ENCODE measurements around the gene UPK1B.

The UPK1B gene

GRCh38 chr3:119176778-119177177, 3.4 kb downstream of the UPK1B start:
- DNase-seq (ENCODE audit: low read depth, low spot score), result no peak

GRCh38 chr3:119177321-119177720, 3.9 kb downstream of the UPK1B start:
- DNase-seq (ENCODE audit: low read depth, low spot score), result no peak

GRCh38 chr3:119181765-119182164, 8.4 kb downstream of the UPK1B start:
- no peak for DNase-seq (ENCODE audit: low read depth, low spot score)

- DNase-seq (ENCODE audit: low read depth, low spot score), result no peak
Observed at GRCh38 chr3:119184111-119184510, 10.7 kb downstream of the UPK1B start.

- no peak for DNase-seq (ENCODE audit: low read depth, low spot score)
Observed at GRCh38 chr3:119184796-119185570, 11.6 kb downstream of the UPK1B start.

GRCh38 chr3:119187266-119187665, 13.9 kb downstream of the UPK1B start:
- DNase-seq (ENCODE audit: low read depth, low spot score), result no peak

- DNase-seq (ENCODE audit: low read depth, low spot score), result no peak
Observed at GRCh38 chr3:119191800-119192199, 18.4 kb downstream of the UPK1B start.

- DNase-seq (ENCODE audit: low read depth, low spot score), result no peak
Observed at GRCh38 chr3:119194237-119195150, 21.1 kb downstream of the UPK1B start.

- no peak for DNase-seq (ENCODE audit: low read depth, low spot score)
Observed at GRCh38 chr3:119195151-119195476, 21.7 kb downstream of the UPK1B start.

- no peak for DNase-seq (ENCODE audit: low read depth, low spot score)
Observed at GRCh38 chr3:119195911-119196310, 22.5 kb downstream of the UPK1B start.

- no peak for DNase-seq (ENCODE audit: low read depth, low spot score)
Observed at GRCh38 chr3:119205209-119205608, 31.8 kb downstream of the UPK1B start.

- no peak for DNase-seq (ENCODE audit: low read depth, low spot score)
Observed at GRCh38 chr3:119205685-119206084, 32.3 kb downstream of the UPK1B start.

GRCh38 chr3:119206611-119207511, 33.5 kb downstream of the UPK1B start:
- no peak for DNase-seq (ENCODE audit: low read depth, low spot score)

GRCh38 chr3:119207512-119207875, 34.1 kb downstream of the UPK1B start:
- DNase-seq (ENCODE audit: low read depth, low spot score), result no peak

- DNase-seq (ENCODE audit: low read depth, low spot score), result no peak
Observed at GRCh38 chr3:119211193-119211592, 37.8 kb downstream of the UPK1B start.

GRCh38 chr3:119211803-119212202, 38.4 kb downstream of the UPK1B start:
- no peak for DNase-seq (ENCODE audit: low read depth, low spot score)

- DNase-seq (ENCODE audit: low read depth, low spot score), result no peak
Observed at GRCh38 chr3:119219069-119219468, 45.7 kb downstream of the UPK1B start.

- DNase-seq (ENCODE audit: low read depth, low spot score), result no peak
Observed at GRCh38 chr3:119220198-119220597, 46.8 kb downstream of the UPK1B start.

GRCh38 chr3:119220970-119221667, 47.7 kb downstream of the UPK1B start:
- DNase-seq (ENCODE audit: low read depth, low spot score), result no peak

- no peak for DNase-seq (ENCODE audit: low read depth, low spot score)
Observed at GRCh38 chr3:119221779-119222320, 48.5 kb downstream of the UPK1B start.

GRCh38 chr3:119222391-119222790, 49.0 kb downstream of the UPK1B start:
- no peak for DNase-seq (ENCODE audit: low read depth, low spot score)
